GM23248 (cell line): ENCODE results near the gene UNC93A. TPM values are rescaled to one million over a fixed set of nuclear protein-coding genes. Genes with fewer than 3 reads are reported as not detected.

Source experiments
- DNase-seq: peaks from one replicate; pipeline ENCODE4 v3.0.0-alpha.2; 2015
- H2AFZ ChIP-seq: fragments of 200-600 bp; sonication (generic); 2 replicates; pipeline ENCODE4 v1.6.1; 2016; ENCODE audit warnings: antibody characterized with exemption
- H3F3A ChIP-seq: fragments of 200-600 bp; sonication (generic); 2 replicates; pipeline ENCODE4 v1.6.1; 2016; ENCODE audit warnings: mild to moderate bottlenecking, antibody characterized with exemption, mixed run types; ENCODE audit not compliant: insufficient read depth
- H3K27ac ChIP-seq: fragments of 200-600 bp; sonication (generic); 2 replicates; pipeline ENCODE4 v1.5.1; 2016; ENCODE audit warnings: mild to moderate bottlenecking
- H3K27me3 ChIP-seq: fragments of 200-600 bp; sonication (generic); replicated peaks from 2 replicates; pipeline ENCODE4 v1.6.1; 2016; ENCODE audit warnings: mild to moderate bottlenecking; ENCODE audit not compliant: insufficient read depth
- H3K36me3 ChIP-seq: fragments of 200-600 bp; sonication (generic); 2 replicates; pipeline ENCODE4 v1.6.1; 2016; ENCODE audit warnings: low read depth, mild to moderate bottlenecking
- H3K4me1 ChIP-seq: fragments of 200-600 bp; sonication (generic); 2 replicates; pipeline ENCODE4 v1.6.1; 2016; ENCODE audit warnings: mild to moderate bottlenecking; ENCODE audit not compliant: insufficient read depth
- H3K4me2 ChIP-seq: fragments of 200-600 bp; sonication (generic); one replicate; pipeline ENCODE4 v1.6.1; 2016; ENCODE audit warnings: mild to moderate bottlenecking; ENCODE audit not compliant: unreplicated experiment
- H3K4me3 ChIP-seq: fragments of 200-600 bp; sonication (generic); 2 replicates; pipeline ENCODE4 v1.5.1; 2016; ENCODE audit warnings: mild to moderate bottlenecking
- H3K79me2 ChIP-seq: fragments of 200-600 bp; sonication (generic); 2 replicates; pipeline ENCODE4 v1.6.1; 2016; ENCODE audit warnings: mild to moderate bottlenecking; ENCODE audit not compliant: insufficient read depth
- H3K9ac ChIP-seq: fragments of 200-600 bp; sonication (generic); 2 replicates; pipeline ENCODE4 v1.6.1; 2016; ENCODE audit warnings: mild to moderate bottlenecking
- H3K9me2 ChIP-seq: fragments of 200-600 bp; sonication (generic); 2 replicates; pipeline ENCODE4 v1.6.1; 2016; ENCODE audit warnings: mixed run types, mild to moderate bottlenecking, moderate library complexity; ENCODE audit not compliant: insufficient read depth
- H3K9me3 ChIP-seq: fragments of 200-600 bp; sonication (generic); one replicate; pipeline ENCODE4 v1.6.1; 2017; ENCODE audit warnings: low read depth
- H4K20me1 ChIP-seq: fragments of 200-600 bp; sonication (generic); 2 replicates; pipeline ENCODE4 v1.6.0; 2016; ENCODE audit not compliant: insufficient read depth
- EZH2 ChIP-seq: fragments of 200-600 bp; sonication (generic); IDR thresholded peaks from 2 replicates; pipeline ENCODE4 v1.6.1; 2018; ENCODE audit warnings: antibody characterized with exemption, mild to moderate bottlenecking; ENCODE audit not compliant: insufficient read depth, poor library complexity, severe bottlenecking
- EZH2phosphoT487 ChIP-seq: fragments of 200-600 bp; sonication (generic); IDR thresholded peaks from 2 replicates; pipeline ENCODE4 v1.6.1; 2018; ENCODE audit warnings: antibody characterized with exemption, moderate library complexity, mild to moderate bottlenecking, low read depth; ENCODE audit not compliant: insufficient read depth
- WGBS, 2 experiments: methylation state at CpG; one replicate each; pipeline ENCODE4 v1.1.6; 2015 to 2017; ENCODE audit warnings: low lambda C conversion rate in 2 of 2, low coverage in 1 of 2; ENCODE audit errors: missing lambda C conversion rate in 2 of 2; 5-methylcytosine and 5-hydroxymethylcytosine counted together
- in situ Hi-C: fragments of 300-500 bp; cut with MboI; formaldehyde crosslinking; loops from 2 replicates; pipeline ENCODE4 v1.15.0; 2020
- polyA plus RNA-seq: library from polyadenylated mRNA; unstranded; fragments of >200 nt; fragmentation: Nextera tagmentation; extraction: Ambion mirVana; gene quantifications from 2 replicates; pipeline ENCODE4 v1.2.1, GENCODE V29; 2016
- total RNA-seq: library from RNA; depleted of rRNA; stranded (reverse); fragments of >200 nt; shearing (Covaris generic); gene quantifications from 2 replicates; pipeline ENCODE4 v1.2.3, GENCODE V29; 2014

UNC93A gene
- total and polyA plus RNA-seq, 2 experiments from 2014 or later, result not detected

GRCh38 chr6:167345960-167346359 lies 54.8 kb downstream of the UNC93A start:
- Histone ChIP-seq H2AFZ (no peak overlapping the region), H3K9me2 (no peaks in the 10 kb centered on the region), H3K4me1 (no peaks in the 10 kb centered on the region), H3K36me3 (no peaks in the 10 kb centered on the region), H3K4me3 (no peak overlapping the region), H3K9me3 (no peaks in the 10 kb centered on the region), H3K4me2 (no peak overlapping the region), H3K27me3 (peaks cover 4% of the 10 kb centered on the region; the same call in 1 of the 2 replicates), H3K9ac (no peak overlapping the region), H3K79me2 (no peaks in the 10 kb centered on the region), H4K20me1 (no peaks in the 10 kb centered on the region), H3F3A (no peaks in the 10 kb centered on the region), H3K27ac (no peak overlapping the region)
- no peak for DNase-seq
- WGBS, 2 experiments, result 33 to 34% methylated on average over 4 of the region's 4 CpGs
- in situ Hi-C loops, result no loop called here
- no peak for TF ChIP-seq EZH2
- TF ChIP-seq EZH2phosphoT487, result no peak

GRCh38 chr6:167347226-167347625 lies 56.1 kb downstream of the UNC93A start:
- Histone ChIP-seq H3K27ac (no peak overlapping the region), H3K9me2 (no peaks in the 10 kb centered on the region), H3K27me3 (peaks cover 4% of the 10 kb centered on the region; the same call in 1 of the 2 replicates), H3K9ac (no peak overlapping the region), H3K9me3 (no peaks in the 10 kb centered on the region), H4K20me1 (no peaks in the 10 kb centered on the region), H3F3A (no peaks in the 10 kb centered on the region), H2AFZ (no peak overlapping the region), H3K4me3 (no peak overlapping the region), H3K4me2 (no peak overlapping the region), H3K36me3 (no peaks in the 10 kb centered on the region), H3K79me2 (no peaks in the 10 kb centered on the region), H3K4me1 (no peaks in the 10 kb centered on the region)
- in situ Hi-C loops, result no loop called here
- WGBS, 2 experiments, result 66 to 73% methylated on average over 8 of the region's 8 CpGs
- TF ChIP-seq EZH2, result no peak
- TF ChIP-seq EZH2phosphoT487, result no peak
- no peak for DNase-seq

DNA sequence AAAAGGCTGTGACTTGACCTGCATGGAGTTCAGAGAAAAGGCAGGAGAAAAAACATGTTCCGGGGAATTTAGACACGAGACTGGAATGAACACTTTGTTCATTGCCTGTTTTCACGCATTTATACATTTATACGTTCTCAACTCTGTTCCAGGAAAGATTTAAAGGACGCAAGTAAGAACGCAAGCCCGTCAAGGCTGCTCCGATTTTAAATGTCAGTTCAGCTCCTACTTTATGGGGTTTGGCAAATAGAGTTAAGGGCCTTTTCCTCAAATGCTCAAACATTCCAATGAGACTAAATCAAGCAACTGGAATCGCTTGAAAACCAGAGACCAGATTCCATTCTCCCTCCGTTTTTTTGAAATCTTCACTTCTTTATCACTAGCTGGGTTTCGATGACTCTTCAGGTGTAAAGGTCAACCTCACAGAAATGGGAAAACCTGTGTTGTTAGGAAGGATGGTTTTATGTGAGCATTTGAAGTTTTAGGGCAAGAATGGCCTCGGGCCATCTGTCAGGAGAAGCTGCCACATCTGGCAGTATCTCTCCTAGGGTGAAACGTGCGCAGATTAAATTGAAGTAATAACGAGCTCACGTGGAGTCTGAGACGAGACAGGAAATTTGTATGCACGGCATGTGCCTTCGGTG lies 58.6 kb downstream of the UNC93A start:
- WGBS, 2 experiments, result 4 to 5% methylated on average over 19 of the region's 19 CpGs
- Histone ChIP-seq H3K9me3 (no peaks in the 10 kb centered on the region), H3K4me3 (no peak overlapping the region), H3K9ac (no peak overlapping the region), H3K27me3 (peaks cover 4% of the 10 kb centered on the region; the same call in 1 of the 2 replicates), H3K9me2 (no peaks in the 10 kb centered on the region), H3K4me2 (no peak overlapping the region), H3F3A (no peaks in the 10 kb centered on the region), H2AFZ (no peak overlapping the region), H3K36me3 (no peaks in the 10 kb centered on the region), H3K4me1 (no peaks in the 10 kb centered on the region), H4K20me1 (no peaks in the 10 kb centered on the region), H3K79me2 (no peaks in the 10 kb centered on the region), H3K27ac (no peak overlapping the region)
- in situ Hi-C loops, result no loop called here
- DNase-seq, result no peak
- TF ChIP-seq EZH2phosphoT487 (no peak), EZH2 (no peak)

- no peak for DNase-seq
- Histone ChIP-seq H3K9me3 (no peaks in the 10 kb centered on the region), H3K4me1 (no peaks in the 10 kb centered on the region), H3K79me2 (no peaks in the 10 kb centered on the region), H3K27ac (no peak overlapping the region), H3K4me2 (no peak overlapping the region), H3K9ac (no peak overlapping the region), H3K27me3 (peaks cover 4% of the 10 kb centered on the region; the same call in 1 of the 2 replicates), H3K9me2 (no peaks in the 10 kb centered on the region), H3F3A (no peaks in the 10 kb centered on the region), H4K20me1 (no peaks in the 10 kb centered on the region), H2AFZ (no peak overlapping the region), H3K36me3 (no peaks in the 10 kb centered on the region), H3K4me3 (no peak overlapping the region)
- in situ Hi-C loops, result no loop called here
- TF ChIP-seq EZH2phosphoT487, result no peak
- TF ChIP-seq EZH2, result no peak
- 1 to 2% methylated on average over 16 to 22 of the region's 22 CpGs for WGBS, 2 experiments
Measured at GRCh38 chr6:167350275-167350696, 59.2 kb downstream of the UNC93A start.
